Glutamatergic neuron (in vitro differentiated cells): ENCODE measurements around the gene CRTC3. TPM values are rescaled to one million over a fixed set of nuclear protein-coding genes. Genes with fewer than 3 reads are reported as not detected.

Source experiments
- DNase-seq: peaks from one replicate; pipeline ENCODE4 v3.0.0; 2022
- H3K27ac Mint-ChIP-seq: one replicate; pipeline ENCODE4 v1.8.0; 2020; ENCODE audit warnings: mild to moderate bottlenecking, mixed read lengths, inconsistent platforms; ENCODE audit not compliant: unreplicated experiment
- H3K27me3 Mint-ChIP-seq: one replicate; pipeline ENCODE4 v1.8.0; 2020; ENCODE audit warnings: mild to moderate bottlenecking, moderate library complexity, mixed read lengths, inconsistent platforms; ENCODE audit not compliant: unreplicated experiment
- H3K36me3 Mint-ChIP-seq: one replicate; pipeline ENCODE4 v1.8.0; 2020; ENCODE audit warnings: mild to moderate bottlenecking, mixed read lengths, inconsistent platforms; ENCODE audit not compliant: unreplicated experiment
- H3K4me1 Mint-ChIP-seq: one replicate; pipeline ENCODE4 v1.8.0; 2020; ENCODE audit warnings: mild to moderate bottlenecking, low read depth, mixed read lengths, inconsistent platforms; ENCODE audit not compliant: unreplicated experiment
- H3K4me3 Mint-ChIP-seq: one replicate; pipeline ENCODE4 v1.8.0; 2020; ENCODE audit warnings: mild to moderate bottlenecking, mixed read lengths, inconsistent platforms; ENCODE audit not compliant: unreplicated experiment
- H3K9me3 Mint-ChIP-seq: one replicate; pipeline ENCODE4 v1.8.0; 2020; ENCODE audit warnings: mild to moderate bottlenecking, moderate library complexity, mixed read lengths, inconsistent platforms; ENCODE audit not compliant: unreplicated experiment
- CTCF ChIP-seq: fragments of 200-600 bp; sonication (generic); IDR thresholded peaks from one replicate; pipeline ENCODE4 v1.5.0; 2021; ENCODE audit not compliant: partially characterized antibody, unreplicated experiment
- total RNA-seq: library from RNA; stranded (reverse); fragmentation: NEBNext Ultra II Directional; extraction: Animal tissue kit (Norgen Biotek cat#: 25700); gene quantifications from one replicate; pipeline ENCODE4 v1.2.1, GENCODE V29; 2021; ENCODE audit not compliant: unreplicated experiment

CRTC3 gene
- total RNA-seq, 1 donor from 2014 or later, result 50.1 TPM

GRCh38 chr15:90579213-90579612 lies 49.5 kb downstream of the CRTC3 start:
- Mint-ChIP-seq H3K27ac (no peak overlapping the region), H3K4me3 (no peak overlapping the region), H3K9me3 (no peaks in the 10 kb centered on the region), H3K4me1 (peaks cover 3% of the 10 kb centered on the region), H3K27me3 (no peaks in the 10 kb centered on the region), H3K36me3 (peaks cover 4% of the 10 kb centered on the region)
- DNase-seq, result no peak
- no peak for TF ChIP-seq CTCF

GRCh38 chr15:90580099-90580498 lies 50.4 kb downstream of the CRTC3 start:
- no peaks in the 10 kb centered on the region for H3K9me3 Mint-ChIP-seq
- peaks cover 3% of the 10 kb centered on the region for H3K4me1 Mint-ChIP-seq
- no peak for TF ChIP-seq CTCF
- H3K27ac Mint-ChIP-seq, result no peak overlapping the region
- H3K4me3 Mint-ChIP-seq, result no peak overlapping the region
- peaks cover 4% of the 10 kb centered on the region for H3K36me3 Mint-ChIP-seq
- H3K27me3 Mint-ChIP-seq, result no peaks in the 10 kb centered on the region
- no peak for DNase-seq

GRCh38 chr15:90580541-90580940 lies 50.8 kb downstream of the CRTC3 start:
- TF ChIP-seq CTCF, result no peak
- Mint-ChIP-seq H3K9me3 (no peaks in the 10 kb centered on the region), H3K36me3 (peaks cover 4% of the 10 kb centered on the region), H3K27ac (no peak overlapping the region), H3K27me3 (no peaks in the 10 kb centered on the region), H3K4me1 (peaks cover 3% of the 10 kb centered on the region), H3K4me3 (no peak overlapping the region)
- DNase-seq, result no peak

GRCh38 chr15:90580946-90581345 lies 51.2 kb downstream of the CRTC3 start:
- peaks cover 3% of the 10 kb centered on the region for H3K4me1 Mint-ChIP-seq
- no peaks in the 10 kb centered on the region for H3K27me3 Mint-ChIP-seq
- no peak overlapping the region for H3K27ac Mint-ChIP-seq
- H3K9me3 Mint-ChIP-seq, result no peaks in the 10 kb centered on the region
- H3K36me3 Mint-ChIP-seq, result peaks cover under 1% of the 10 kb centered on the region
- no peak overlapping the region for H3K4me3 Mint-ChIP-seq
- TF ChIP-seq CTCF, result no peak
- DNase-seq, result no peak

- H3K27ac Mint-ChIP-seq, result no peak overlapping the region
- no peak for TF ChIP-seq CTCF
- DNase-seq, result no peak
- H3K36me3 Mint-ChIP-seq, result no peaks in the 10 kb centered on the region
- no peak overlapping the region for H3K4me3 Mint-ChIP-seq
- peaks cover 4% of the 10 kb centered on the region for H3K4me1 Mint-ChIP-seq
- no peaks in the 10 kb centered on the region for H3K9me3 Mint-ChIP-seq
- no peaks in the 10 kb centered on the region for H3K27me3 Mint-ChIP-seq
Observed at GRCh38 chr15:90581771-90582352, 52.1 kb downstream of the CRTC3 start.
